ENCODE results near the gene FRRS1L. TPM values are rescaled to one million over a fixed set of nuclear protein-coding genes. Genes with fewer than 3 reads are reported as not detected.

The FRRS1L gene
- total and polyA plus RNA-seq, 2 of the 13 experiments (the other 11 are each of a cell fraction or from before 2014, with no cell fraction given) = 0.02 to 0.03 TPM

GRCh38 chr9:109119439-109120203, 47.4 kb downstream of the FRRS1L start, which contains the start of gene TMEM245 (continued):
- TF ChIP-seq, protein P1, sequence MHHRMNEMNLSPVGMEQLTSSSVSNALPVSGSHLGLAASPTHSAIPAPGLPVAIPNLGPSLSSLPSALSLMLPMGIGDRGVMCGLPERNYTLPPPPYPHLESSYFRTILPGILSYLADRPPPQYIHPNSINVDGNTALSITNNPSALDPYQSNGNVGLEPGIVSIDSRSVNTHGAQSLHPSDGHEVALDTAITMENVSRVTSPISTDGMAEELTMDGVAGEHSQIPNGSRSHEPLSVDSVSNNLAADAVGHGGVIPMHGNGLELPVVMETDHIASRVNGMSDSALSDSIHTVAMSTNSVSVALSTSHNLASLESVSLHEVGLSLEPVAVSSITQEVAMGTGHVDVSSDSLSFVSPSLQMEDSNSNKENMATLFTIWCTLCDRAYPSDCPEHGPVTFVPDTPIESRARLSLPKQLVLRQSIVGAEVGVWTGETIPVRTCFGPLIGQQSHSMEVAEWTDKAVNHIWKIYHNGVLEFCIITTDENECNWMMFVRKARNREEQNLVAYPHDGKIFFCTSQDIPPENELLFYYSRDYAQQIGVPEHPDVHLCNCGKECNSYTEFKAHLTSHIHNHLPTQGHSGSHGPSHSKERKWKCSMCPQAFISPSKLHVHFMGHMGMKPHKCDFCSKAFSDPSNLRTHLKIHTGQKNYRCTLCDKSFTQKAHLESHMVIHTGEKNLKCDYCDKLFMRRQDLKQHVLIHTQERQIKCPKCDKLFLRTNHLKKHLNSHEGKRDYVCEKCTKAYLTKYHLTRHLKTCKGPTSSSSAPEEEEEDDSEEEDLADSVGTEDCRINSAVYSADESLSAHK (CRISPR knock-in tag; IDR thresholded peaks at IDR 0.05; ENCODE audit: borderline replicate concordance) = no peak
- TF ChIP-seq THAP11 (CRISPR knock-in tag; IDR thresholded peaks at IDR 0.05) = peak; percentile 97
- TF ChIP-seq YY1 (IDR thresholded peaks at IDR 0.05; ENCODE audit: insufficient read depth, insufficient replicate concordance, low read depth, low read length) = peak; percentile 93
- peak; percentile 83 for TF ChIP-seq RBFOX2 (IDR thresholded peaks at IDR 0.05; ENCODE audit: low read depth, low read length)
- TF ChIP-seq SMAD1 (CRISPR knock-in tag; IDR thresholded peaks at IDR 0.05; ENCODE audit: borderline replicate concordance, low read depth) = 0 out of 2 replicates have a peak, but pooled peaks have one; percentile 3
- TF ChIP-seq CREB1 (IDR thresholded peaks at IDR 0.05) = peak; percentile 58; the same call in 1 of the 2 replicates
- TF ChIP-seq CREB1 (CRISPR knock-in tag; IDR thresholded peaks at IDR 0.05) = peak; percentile 82
- TF ChIP-seq ZNF138 (CRISPR knock-in tag; IDR thresholded peaks at IDR 0.05; ENCODE audit: low read depth) = no peak
- TF ChIP-seq, protein P2, sequence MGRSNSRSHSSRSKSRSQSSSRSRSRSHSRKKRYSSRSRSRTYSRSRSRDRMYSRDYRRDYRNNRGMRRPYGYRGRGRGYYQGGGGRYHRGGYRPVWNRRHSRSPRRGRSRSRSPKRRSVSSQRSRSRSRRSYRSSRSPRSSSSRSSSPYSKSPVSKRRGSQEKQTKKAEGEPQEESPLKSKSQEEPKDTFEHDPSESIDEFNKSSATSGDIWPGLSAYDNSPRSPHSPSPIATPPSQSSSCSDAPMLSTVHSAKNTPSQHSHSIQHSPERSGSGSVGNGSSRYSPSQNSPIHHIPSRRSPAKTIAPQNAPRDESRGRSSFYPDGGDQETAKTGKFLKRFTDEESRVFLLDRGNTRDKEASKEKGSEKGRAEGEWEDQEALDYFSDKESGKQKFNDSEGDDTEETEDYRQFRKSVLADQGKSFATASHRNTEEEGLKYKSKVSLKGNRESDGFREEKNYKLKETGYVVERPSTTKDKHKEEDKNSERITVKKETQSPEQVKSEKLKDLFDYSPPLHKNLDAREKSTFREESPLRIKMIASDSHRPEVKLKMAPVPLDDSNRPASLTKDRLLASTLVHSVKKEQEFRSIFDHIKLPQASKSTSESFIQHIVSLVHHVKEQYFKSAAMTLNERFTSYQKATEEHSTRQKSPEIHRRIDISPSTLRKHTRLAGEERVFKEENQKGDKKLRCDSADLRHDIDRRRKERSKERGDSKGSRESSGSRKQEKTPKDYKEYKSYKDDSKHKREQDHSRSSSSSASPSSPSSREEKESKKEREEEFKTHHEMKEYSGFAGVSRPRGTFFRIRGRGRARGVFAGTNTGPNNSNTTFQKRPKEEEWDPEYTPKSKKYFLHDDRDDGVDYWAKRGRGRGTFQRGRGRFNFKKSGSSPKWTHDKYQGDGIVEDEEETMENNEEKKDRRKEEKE (IDR thresholded peaks at IDR 0.05) = no peak
- TF ChIP-seq ZIK1 (CRISPR knock-in tag; IDR thresholded peaks at IDR 0.05; ENCODE audit: borderline replicate concordance, low read depth) = peak; percentile 83
- TF ChIP-seq, protein P3, sequence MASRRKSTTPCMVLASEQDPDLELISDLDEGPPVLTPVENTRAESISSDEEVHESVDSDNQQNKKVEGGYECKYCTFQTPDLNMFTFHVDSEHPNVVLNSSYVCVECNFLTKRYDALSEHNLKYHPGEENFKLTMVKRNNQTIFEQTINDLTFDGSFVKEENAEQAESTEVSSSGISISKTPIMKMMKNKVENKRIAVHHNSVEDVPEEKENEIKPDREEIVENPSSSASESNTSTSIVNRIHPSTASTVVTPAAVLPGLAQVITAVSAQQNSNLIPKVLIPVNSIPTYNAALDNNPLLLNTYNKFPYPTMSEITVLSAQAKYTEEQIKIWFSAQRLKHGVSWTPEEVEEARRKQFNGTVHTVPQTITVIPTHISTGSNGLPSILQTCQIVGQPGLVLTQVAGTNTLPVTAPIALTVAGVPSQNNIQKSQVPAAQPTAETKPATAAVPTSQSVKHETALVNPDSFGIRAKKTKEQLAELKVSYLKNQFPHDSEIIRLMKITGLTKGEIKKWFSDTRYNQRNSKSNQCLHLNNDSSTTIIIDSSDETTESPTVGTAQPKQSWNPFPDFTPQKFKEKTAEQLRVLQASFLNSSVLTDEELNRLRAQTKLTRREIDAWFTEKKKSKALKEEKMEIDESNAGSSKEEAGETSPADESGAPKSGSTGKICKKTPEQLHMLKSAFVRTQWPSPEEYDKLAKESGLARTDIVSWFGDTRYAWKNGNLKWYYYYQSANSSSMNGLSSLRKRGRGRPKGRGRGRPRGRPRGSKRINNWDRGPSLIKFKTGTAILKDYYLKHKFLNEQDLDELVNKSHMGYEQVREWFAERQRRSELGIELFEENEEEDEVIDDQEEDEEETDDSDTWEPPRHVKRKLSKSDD (CRISPR knock-in tag; IDR thresholded peaks at IDR 0.05; ENCODE audit: low read depth) = 0 out of 2 replicates have a peak, but pooled peaks have one; percentile 34
- TF ChIP-seq, protein P4, sequence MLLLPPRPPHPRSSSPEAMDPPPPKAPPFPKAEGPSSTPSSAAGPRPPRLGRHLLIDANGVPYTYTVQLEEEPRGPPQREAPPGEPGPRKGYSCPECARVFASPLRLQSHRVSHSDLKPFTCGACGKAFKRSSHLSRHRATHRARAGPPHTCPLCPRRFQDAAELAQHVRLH (CRISPR knock-in tag; IDR thresholded peaks at IDR 0.05; ENCODE audit: borderline replicate concordance, low read depth) = peak; percentile 25; the same call in 1 of the 2 replicates
- peak; percentile 69; the same call in 1 of the 2 replicates for TF ChIP-seq ZNF563 (CRISPR knock-in tag; IDR thresholded peaks at IDR 0.05)
- no peak for TF ChIP-seq TOE1 (CRISPR knock-in tag; IDR thresholded peaks at IDR 0.05)
- TF ChIP-seq TBX2 (CRISPR knock-in tag; IDR thresholded peaks at IDR 0.05; ENCODE audit: borderline replicate concordance) = peak; percentile 59; the same call in 1 of the 2 replicates
- TF ChIP-seq, protein P5, sequence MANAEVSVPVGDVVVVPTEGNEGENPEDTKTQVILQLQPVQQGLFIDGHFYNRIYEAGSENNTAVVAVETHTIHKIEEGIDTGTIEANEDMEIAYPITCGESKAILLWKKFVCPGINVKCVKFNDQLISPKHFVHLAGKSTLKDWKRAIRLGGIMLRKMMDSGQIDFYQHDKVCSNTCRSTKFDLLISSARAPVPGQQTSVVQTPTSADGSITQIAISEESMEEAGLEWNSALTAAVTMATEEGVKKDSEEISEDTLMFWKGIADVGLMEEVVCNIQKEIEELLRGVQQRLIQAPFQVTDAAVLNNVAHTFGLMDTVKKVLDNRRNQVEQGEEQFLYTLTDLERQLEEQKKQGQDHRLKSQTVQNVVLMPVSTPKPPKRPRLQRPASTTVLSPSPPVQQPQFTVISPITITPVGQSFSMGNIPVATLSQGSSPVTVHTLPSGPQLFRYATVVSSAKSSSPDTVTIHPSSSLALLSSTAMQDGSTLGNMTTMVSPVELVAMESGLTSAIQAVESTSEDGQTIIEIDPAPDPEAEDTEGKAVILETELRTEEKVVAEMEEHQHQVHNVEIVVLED (CRISPR knock-in tag; IDR thresholded peaks at IDR 0.05; ENCODE audit: borderline replicate concordance) = peak; percentile 70; the same call in 1 of the 2 replicates
- TF ChIP-seq MIXL1 (CRISPR knock-in tag; IDR thresholded peaks at IDR 0.05) = peak; percentile 25; the same call in 1 of the 2 replicates
- no peak for TF ChIP-seq SP1 (IDR thresholded peaks at IDR 0.05)
- peak; percentile 67; the same call in 1 of the 2 replicates for TF ChIP-seq SP1 (CRISPR knock-in tag; IDR thresholded peaks at IDR 0.05)

All from HepG2 (cell line).